ENCODE measurements around the gene PFKFB3.

GRCh38 chr10:6283655-6284054 is 80.9 kb downstream of the PFKFB3 start:
- TF ChIP-seq, protein P1, sequence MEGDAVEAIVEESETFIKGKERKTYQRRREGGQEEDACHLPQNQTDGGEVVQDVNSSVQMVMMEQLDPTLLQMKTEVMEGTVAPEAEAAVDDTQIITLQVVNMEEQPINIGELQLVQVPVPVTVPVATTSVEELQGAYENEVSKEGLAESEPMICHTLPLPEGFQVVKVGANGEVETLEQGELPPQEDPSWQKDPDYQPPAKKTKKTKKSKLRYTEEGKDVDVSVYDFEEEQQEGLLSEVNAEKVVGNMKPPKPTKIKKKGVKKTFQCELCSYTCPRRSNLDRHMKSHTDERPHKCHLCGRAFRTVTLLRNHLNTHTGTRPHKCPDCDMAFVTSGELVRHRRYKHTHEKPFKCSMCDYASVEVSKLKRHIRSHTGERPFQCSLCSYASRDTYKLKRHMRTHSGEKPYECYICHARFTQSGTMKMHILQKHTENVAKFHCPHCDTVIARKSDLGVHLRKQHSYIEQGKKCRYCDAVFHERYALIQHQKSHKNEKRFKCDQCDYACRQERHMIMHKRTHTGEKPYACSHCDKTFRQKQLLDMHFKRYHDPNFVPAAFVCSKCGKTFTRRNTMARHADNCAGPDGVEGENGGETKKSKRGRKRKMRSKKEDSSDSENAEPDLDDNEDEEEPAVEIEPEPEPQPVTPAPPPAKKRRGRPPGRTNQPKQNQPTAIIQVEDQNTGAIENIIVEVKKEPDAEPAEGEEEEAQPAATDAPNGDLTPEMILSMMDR (IDR thresholded peaks at IDR 0.05; ENCODE audit: insufficient read depth, low read depth, low read length) = no peak
- no peak for TF ChIP-seq EZH2 (IDR thresholded peaks at IDR 0.05; ENCODE audit: insufficient read depth, low read length)

All from astrocyte (in vitro differentiated cells and primary cell).